ENCODE results near the gene R3HCC1L.
A peak's percentile ranks its signal among the peaks of the same experiment; 100 is the strongest.

Gene R3HCC1L

DNA sequence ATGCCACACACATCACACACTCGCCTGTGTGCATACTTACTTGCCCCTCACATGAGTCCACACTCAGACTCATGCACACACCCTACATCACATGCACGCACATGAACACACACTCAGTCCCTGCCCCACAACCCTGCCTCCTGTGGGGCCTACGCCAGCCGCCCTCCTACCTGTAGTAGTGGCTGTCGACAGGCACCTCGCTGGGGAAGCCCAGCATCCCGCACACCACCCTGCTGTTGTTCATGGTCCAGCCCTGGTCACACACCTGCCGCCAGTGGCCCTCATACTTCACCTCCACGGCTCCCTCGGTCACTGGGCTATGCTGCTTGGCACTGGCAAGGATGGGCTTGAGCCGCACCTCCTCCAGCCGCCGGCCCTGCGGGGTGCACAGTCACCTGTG is 126.3 kb downstream of the R3HCC1L start:
- Histone ChIP-seq H3K9ac (ENCODE audit: low read length in 5 of 5) (no peak overlapping the region), H3K27ac (ENCODE audit: low read depth, low read length) (no peak overlapping the region)

DNA sequence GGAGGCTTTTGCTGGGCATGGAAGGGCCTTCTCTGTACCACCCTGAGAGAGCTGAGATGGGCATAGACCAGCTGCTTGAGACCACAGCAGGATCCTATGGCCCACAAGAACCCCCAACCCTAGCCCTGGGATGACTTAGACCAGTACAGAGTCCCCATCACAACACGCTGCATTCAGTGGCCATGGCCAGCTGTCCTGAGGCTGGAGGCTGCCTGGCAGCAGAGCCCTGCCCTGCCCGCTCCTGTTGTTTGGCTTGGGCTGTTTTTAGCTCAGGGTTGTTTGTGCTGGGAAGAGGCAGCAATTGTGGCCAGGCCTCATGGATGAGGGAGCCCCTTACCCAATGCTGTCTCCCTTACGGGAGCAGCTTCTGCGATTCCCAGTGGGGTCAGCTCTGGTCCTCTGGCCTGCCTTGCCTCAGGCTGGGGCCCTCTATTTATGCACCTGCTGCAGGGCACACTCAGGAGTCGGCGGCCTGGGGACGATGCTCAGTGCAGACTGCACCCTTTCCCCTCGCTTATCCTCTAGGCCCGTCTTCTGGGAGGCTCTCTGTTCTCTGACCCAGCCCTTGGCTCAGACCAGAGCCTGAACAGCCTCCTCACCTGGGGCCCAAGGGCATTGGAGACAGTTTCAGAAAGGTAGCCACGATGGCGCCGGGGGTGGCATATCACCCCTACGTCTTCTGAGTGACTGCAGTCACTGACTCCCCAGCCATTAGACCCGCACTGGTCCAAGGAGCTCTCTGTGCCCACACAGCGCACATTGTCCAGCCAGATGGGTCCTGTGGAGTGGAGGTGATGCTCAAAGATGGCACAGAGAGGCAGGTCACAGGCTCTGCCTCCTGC is 127.2 kb downstream of the R3HCC1L start:
- peaks cover 2 to 11% (median 6%) of the 10 kb centered on the region in 5 donors for H3K4me1 ChIP-seq (ENCODE audit: control insufficient read depth in 5 of 5, insufficient read depth in 5 of 5, low read length in 5 of 5)
- H3K36me3 ChIP-seq (ENCODE audit: control insufficient read depth in 5 of 5, insufficient read depth in 5 of 5, low read length in 5 of 5), result peaks cover 0 to 11% (median 5%) of the 10 kb centered on the region in 5 donors
- H3K4me3 ChIP-seq (ENCODE audit: low read depth in 1 of 5, low read length in 5 of 5), result no peak overlapping the region
- H3K9me3 ChIP-seq (ENCODE audit: control insufficient read depth in 5 of 5, low read length in 5 of 5), result no peaks in the 10 kb centered on the region
- no peaks in the 10 kb centered on the region for H3K27me3 ChIP-seq (ENCODE audit: control insufficient read depth in 5 of 5, insufficient read depth in 4 of 5, low read length in 5 of 5)
- no peak overlapping the region for H3K27ac ChIP-seq (ENCODE audit: low read depth, low read length)
- H3K9ac ChIP-seq (ENCODE audit: low read length in 5 of 5), result no peak overlapping the region

More for the DNA sequence above, 126.3 kb downstream of the R3HCC1L start:
- Histone ChIP-seq H3K4me3 (ENCODE audit: low read depth in 1 of 5, low read length in 5 of 5) (no peak overlapping the region), H3K9me3 (ENCODE audit: control insufficient read depth in 5 of 5, low read length in 5 of 5) (no peaks in the 10 kb centered on the region), H3K27me3 (ENCODE audit: control insufficient read depth in 5 of 5, insufficient read depth in 4 of 5, low read length in 5 of 5) (no peaks in the 10 kb centered on the region), H3K4me1 (ENCODE audit: control insufficient read depth in 5 of 5, insufficient read depth in 5 of 5, low read length in 5 of 5) (peaks cover 2 to 13% (median 10%) of the 10 kb centered on the region in 5 donors), H3K36me3 (ENCODE audit: control insufficient read depth in 5 of 5, insufficient read depth in 5 of 5, low read length in 5 of 5) (peaks cover 0 to 18% (median 9%) of the 10 kb centered on the region in 5 donors)

DNA sequence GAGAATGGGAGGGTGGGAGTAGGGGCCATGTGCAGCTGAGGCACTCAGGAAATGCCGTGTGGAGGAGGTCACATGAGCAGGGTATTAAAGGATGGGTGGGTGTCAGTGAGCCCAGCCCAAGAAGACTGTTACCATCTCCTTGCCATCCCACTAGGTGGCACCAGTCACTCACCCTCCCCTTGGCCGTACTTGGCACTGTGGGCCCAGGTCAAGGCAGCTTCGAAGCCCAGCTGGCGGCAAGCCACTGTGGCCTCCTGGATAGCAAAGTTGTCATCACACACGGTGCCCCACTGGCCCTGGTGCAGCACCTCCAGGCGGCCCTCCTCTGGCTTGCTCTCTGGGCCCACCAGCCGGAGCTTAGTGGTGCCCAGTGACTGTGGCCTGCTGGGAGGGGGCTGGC is 128.1 kb downstream of the R3HCC1L start:
- Histone ChIP-seq H3K9ac (ENCODE audit: low read length in 5 of 5) (no peak overlapping the region), H3K36me3 (ENCODE audit: control insufficient read depth in 5 of 5, insufficient read depth in 5 of 5, low read length in 5 of 5) (peaks cover 0 to 7% (median 5%) of the 10 kb centered on the region in 5 donors), H3K27ac (ENCODE audit: low read depth, low read length) (no peak overlapping the region), H3K27me3 (ENCODE audit: control insufficient read depth in 5 of 5, insufficient read depth in 4 of 5, low read length in 5 of 5) (peaks cover 0 to under 1% (median 0%) of the 10 kb centered on the region in 5 donors), H3K4me3 (ENCODE audit: low read depth in 1 of 5, low read length in 5 of 5) (no peak overlapping the region), H3K9me3 (ENCODE audit: control insufficient read depth in 5 of 5, low read length in 5 of 5) (no peaks in the 10 kb centered on the region), H3K4me1 (ENCODE audit: control insufficient read depth in 5 of 5, insufficient read depth in 5 of 5, low read length in 5 of 5) (peaks cover 2 to 15% (median 10%) of the 10 kb centered on the region in 5 donors)

DNA sequence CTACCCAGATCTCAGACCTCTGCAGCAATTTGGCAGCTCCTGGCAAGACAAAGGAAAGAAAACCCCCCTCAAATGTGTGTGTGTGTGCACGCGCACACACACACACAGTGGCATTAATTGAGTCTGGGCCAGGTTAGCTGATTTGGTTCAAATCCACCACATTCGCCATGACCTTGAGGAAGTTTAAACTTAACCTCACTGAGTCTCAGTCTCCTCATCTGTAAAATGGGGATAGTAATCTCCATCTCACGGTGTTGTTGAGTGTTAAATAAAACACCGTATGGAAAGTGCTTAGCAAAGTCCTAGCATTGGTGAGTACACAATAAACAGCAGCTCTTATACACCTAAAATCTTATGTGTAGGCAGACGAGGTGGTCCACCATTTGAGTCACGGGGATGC is 128.6 kb downstream of the R3HCC1L start:
- H3K4me3 ChIP-seq (ENCODE audit: low read depth in 1 of 5, low read length in 5 of 5), result no peak overlapping the region
- peaks cover 2 to 19% (median 13%) of the 10 kb centered on the region in 5 donors for H3K4me1 ChIP-seq (ENCODE audit: control insufficient read depth in 5 of 5, insufficient read depth in 5 of 5, low read length in 5 of 5)
- no peak overlapping the region for H3K27ac ChIP-seq (ENCODE audit: low read depth, low read length)
- peaks cover 0 to 7% (median 5%) of the 10 kb centered on the region in 5 donors for H3K36me3 ChIP-seq (ENCODE audit: control insufficient read depth in 5 of 5, insufficient read depth in 5 of 5, low read length in 5 of 5)
- H3K27me3 ChIP-seq (ENCODE audit: control insufficient read depth in 5 of 5, insufficient read depth in 4 of 5, low read length in 5 of 5), result peaks cover 0 to 3% (median 0%) of the 10 kb centered on the region in 5 donors
- no peaks in the 10 kb centered on the region for H3K9me3 ChIP-seq (ENCODE audit: control insufficient read depth in 5 of 5, low read length in 5 of 5)
- no peak overlapping the region for H3K9ac ChIP-seq (ENCODE audit: low read length in 5 of 5)

DNA sequence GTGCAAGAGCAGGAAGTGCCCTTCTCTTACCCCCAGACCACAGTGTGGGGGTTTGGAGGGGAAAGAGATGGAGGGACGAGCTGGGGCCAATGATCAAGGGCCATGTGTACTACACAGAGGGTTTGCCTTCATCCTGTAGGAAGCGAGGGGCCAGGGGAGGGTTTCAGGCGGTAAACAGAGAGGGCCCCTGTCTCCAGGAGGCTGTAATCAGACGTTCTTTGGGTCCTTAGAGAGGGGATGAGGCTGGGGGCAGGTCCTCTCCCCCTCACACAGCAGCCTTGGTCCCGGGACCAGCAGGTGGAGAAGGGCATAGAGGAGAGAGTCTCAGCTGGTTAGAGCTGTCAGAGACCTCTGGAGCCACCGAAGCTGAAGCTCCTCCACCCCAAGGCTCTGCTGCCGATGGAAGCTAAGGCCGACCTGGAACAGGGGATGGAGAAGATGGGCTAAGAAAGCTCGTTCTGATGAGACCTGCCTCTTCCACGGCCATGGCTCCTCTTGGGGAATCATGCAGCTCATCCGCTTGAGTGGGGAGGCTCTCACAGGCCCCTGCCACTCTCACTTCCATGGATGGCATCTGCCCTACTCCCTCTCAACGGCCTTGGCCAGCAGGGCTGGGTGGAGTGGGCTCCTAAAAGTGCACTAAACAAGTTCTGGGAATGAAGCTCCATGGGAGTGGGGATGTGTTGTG is 130.1 kb downstream of the R3HCC1L start:
- H3K36me3 ChIP-seq (ENCODE audit: control insufficient read depth in 5 of 5, insufficient read depth in 5 of 5, low read length in 5 of 5), result peaks cover 0 to 7% (median 3%) of the 10 kb centered on the region in 5 donors
- H3K9me3 ChIP-seq (ENCODE audit: control insufficient read depth in 5 of 5, low read length in 5 of 5), result no peaks in the 10 kb centered on the region
- H3K4me3 ChIP-seq (ENCODE audit: low read depth in 1 of 5, low read length in 5 of 5), result no peak overlapping the region
- peaks cover 0 to 3% (median 0%) of the 10 kb centered on the region in 5 donors for H3K27me3 ChIP-seq (ENCODE audit: control insufficient read depth in 5 of 5, insufficient read depth in 4 of 5, low read length in 5 of 5)
- H3K9ac ChIP-seq (ENCODE audit: low read length in 5 of 5), result no peak overlapping the region
- H3K27ac ChIP-seq (ENCODE audit: low read depth, low read length), result no peak overlapping the region
- peaks cover 2 to 31% (median 21%) of the 10 kb centered on the region in 5 donors for H3K4me1 ChIP-seq (ENCODE audit: control insufficient read depth in 5 of 5, insufficient read depth in 5 of 5, low read length in 5 of 5)

DNA sequence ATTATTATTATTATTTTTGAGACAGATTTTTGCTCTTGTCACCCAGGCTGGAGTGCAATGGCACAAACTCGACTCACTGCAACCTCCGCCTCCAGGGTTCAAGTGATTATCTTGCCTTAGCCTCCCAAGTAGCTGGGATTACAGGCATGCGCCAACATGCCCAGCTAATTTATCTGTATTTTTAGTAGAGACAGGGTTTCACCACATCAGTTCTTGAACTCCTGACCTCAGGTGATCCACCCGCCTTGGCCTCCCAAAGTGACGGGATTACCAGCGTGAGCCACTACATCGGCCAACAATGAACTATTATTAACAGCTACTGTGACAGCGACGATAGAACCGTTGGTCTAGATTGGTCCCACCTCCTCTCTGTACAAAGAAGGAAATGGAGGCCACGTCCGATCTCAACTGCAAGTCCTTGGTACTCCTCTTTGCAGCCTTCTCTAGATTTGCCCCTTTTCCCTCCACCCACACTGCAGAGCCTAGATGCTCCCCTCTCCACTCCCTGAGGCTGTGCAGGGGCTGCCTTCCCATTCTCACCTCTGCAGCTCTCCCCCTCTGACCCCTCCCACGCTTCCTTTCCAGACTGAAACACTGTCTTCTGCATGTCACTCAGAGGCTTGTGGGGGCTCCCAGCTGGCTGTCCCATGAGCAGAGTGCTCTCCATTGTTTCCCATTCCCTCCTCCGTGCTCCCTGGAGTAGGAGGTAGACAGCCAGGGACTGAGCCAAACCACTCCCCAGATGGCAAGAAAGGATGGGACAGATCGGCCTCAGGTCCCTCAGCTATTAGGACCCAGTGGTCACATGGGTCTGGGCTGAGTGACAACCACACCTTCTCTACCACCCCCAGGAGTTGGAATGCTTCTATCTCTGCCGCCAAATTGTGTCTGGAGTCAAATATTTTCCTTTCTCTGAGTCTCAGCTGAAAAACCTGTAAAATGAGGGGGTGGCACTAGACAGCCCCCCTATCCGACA is 131.2 kb downstream of the R3HCC1L start:
- Histone ChIP-seq H3K27me3 (ENCODE audit: control insufficient read depth in 5 of 5, insufficient read depth in 4 of 5, low read length in 5 of 5) (peaks cover 0 to 3% (median 0%) of the 10 kb centered on the region in 5 donors), H3K9me3 (ENCODE audit: control insufficient read depth in 5 of 5, low read length in 5 of 5) (no peaks in the 10 kb centered on the region), H3K4me1 (ENCODE audit: control insufficient read depth in 5 of 5, insufficient read depth in 5 of 5, low read length in 5 of 5) (peaks cover under 1 to 38% (median 27%) of the 10 kb centered on the region in 5 donors), H3K27ac (ENCODE audit: low read depth, low read length) (no peak overlapping the region), H3K9ac (ENCODE audit: low read length in 5 of 5) (no peak overlapping the region), H3K4me3 (ENCODE audit: low read depth in 1 of 5, low read length in 5 of 5) (no peak overlapping the region), H3K36me3 (ENCODE audit: control insufficient read depth in 5 of 5, insufficient read depth in 5 of 5, low read length in 5 of 5) (peaks cover 0 to 6% (median 3%) of the 10 kb centered on the region in 5 donors)

DNA sequence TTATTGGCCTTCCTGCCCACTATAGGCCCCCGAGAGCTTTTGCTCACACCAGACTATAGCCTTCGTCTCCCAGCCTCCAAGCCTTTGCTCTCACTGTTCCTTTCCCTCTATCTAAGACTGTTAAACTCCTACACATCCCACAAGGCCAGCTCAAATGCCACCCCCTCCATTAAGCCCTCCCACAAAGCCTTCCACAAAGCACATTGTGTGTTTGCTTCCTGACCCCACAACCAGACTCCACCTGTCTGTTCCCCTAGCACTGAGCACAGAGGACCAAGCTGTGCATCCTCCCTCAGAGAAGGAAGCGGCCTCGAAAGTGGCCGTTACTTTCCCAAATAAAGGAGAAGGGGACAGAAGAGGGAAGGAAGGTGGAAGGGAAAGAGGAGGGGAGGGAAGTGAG is 132.2 kb downstream of the R3HCC1L start:
- Histone ChIP-seq H3K27me3 (ENCODE audit: control insufficient read depth in 5 of 5, insufficient read depth in 4 of 5, low read length in 5 of 5) (peaks cover 0 to 3% (median 0%) of the 10 kb centered on the region in 5 donors), H3K9me3 (ENCODE audit: control insufficient read depth in 5 of 5, low read length in 5 of 5) (no peaks in the 10 kb centered on the region), H3K4me3 (ENCODE audit: low read depth in 1 of 5, low read length in 5 of 5) (peak overlapping the region in 1 of 5 donors; percentile 63), H3K4me1 (ENCODE audit: control insufficient read depth in 5 of 5, insufficient read depth in 5 of 5, low read length in 5 of 5) (peaks cover 0 to 38% (median 27%) of the 10 kb centered on the region in 5 donors), H3K36me3 (ENCODE audit: control insufficient read depth in 5 of 5, insufficient read depth in 5 of 5, low read length in 5 of 5) (peaks cover 0 to 5% (median 3%) of the 10 kb centered on the region in 5 donors), H3K9ac (ENCODE audit: low read length in 5 of 5) (no peak overlapping the region), H3K27ac (ENCODE audit: low read depth, low read length) (peak overlapping the region; percentile 70)

DNA sequence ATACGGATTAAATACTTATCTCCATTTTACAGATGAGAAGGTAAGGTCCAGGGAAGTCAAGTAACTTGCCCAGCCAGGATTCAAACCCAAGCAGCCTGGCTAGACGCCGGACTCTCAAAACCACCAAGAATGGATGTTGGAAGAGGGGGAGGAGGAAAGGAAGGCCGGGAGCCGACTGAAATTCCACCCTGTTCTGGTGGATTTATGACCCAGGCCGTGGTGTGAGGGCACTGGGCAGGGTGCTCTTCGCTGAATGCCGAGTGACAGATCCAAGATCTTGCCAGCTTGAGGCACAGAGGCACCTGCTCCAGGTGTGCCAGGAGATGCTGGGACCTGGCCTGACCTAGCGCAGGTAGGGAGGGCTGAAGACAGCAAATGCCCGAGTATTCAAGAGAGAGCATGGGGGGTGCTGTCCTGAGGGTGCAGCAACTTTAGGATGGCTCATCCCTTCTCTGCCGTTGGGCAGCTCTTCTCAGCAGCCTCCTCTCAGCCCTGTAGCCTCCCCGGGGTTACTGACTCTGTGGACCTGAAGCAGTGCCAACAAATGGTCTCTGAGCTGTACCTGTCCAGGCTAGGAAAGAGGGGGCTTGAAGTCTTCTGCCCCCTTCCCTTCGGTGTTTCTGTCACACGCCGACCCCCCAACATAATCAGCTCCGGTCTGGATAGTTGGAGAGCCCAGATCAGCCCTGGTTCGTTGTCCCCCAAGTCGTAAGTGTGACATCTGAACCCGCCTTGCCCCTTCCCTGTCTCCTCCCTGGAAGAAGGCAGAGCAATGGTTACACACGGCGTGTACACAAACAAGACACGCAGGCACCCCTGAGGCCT is 132.8 kb downstream of the R3HCC1L start:
- peak overlapping the region; percentile 55 to 74 (median 66) for H3K4me3 ChIP-seq (ENCODE audit: low read depth in 1 of 5, low read length in 5 of 5)
- peaks cover 0 to 4% (median 2%) of the 10 kb centered on the region in 5 donors for H3K27me3 ChIP-seq (ENCODE audit: control insufficient read depth in 5 of 5, insufficient read depth in 4 of 5, low read length in 5 of 5)
- H3K36me3 ChIP-seq (ENCODE audit: control insufficient read depth in 5 of 5, insufficient read depth in 5 of 5, low read length in 5 of 5), result no peaks in the 10 kb centered on the region
- peak overlapping the region; percentile 70 for H3K27ac ChIP-seq (ENCODE audit: low read depth, low read length)
- peak overlapping the region; percentile 48 to 75 (median 60) for H3K9ac ChIP-seq (ENCODE audit: low read length in 5 of 5)
- H3K4me1 ChIP-seq (ENCODE audit: control insufficient read depth in 5 of 5, insufficient read depth in 5 of 5, low read length in 5 of 5), result peaks cover 0 to 38% (median 27%) of the 10 kb centered on the region in 5 donors
- H3K9me3 ChIP-seq (ENCODE audit: control insufficient read depth in 5 of 5, low read length in 5 of 5), result no peaks in the 10 kb centered on the region

All from subcutaneous abdominal adipose tissue (tissue), 5 donors.